Stimulated activated CD8-positive, alpha-beta memory T cell treated with anti-CD3 and anti-CD28 coated beads, Interleukin-15, amount 100 ng/mL, for 4 hours (primary cell): ENCODE data around the gene IREB2.
"Not testable (repeated sequence)": the region's sequence is repeated elsewhere in the genome, so short reads cannot be mapped to it uniquely, and the experiment has no call there.

ENCODE experiments used
- DNase-seq, 2 donors: peaks; one replicate each; pipeline ENCODE4 v3.0.0-alpha.2; 2020; ENCODE audit warnings: low read depth in 2 of 2

IREB2 gene

GRCh38 chr15:78437762-78438618 lies at the start of gene IREB2:
IREB2 (plus strand) TSS chr15:78438216; CDS start chr15:78438338, 122 bp downstream.
- DNase-seq, result peak; percentile 93 to 95

- no peak for DNase-seq
Observed at GRCh38 chr15:78388865-78389264, 49.2 kb upstream of the IREB2 start.

GRCh38 chr15:78389322-78389721 lies 48.7 kb upstream of the IREB2 start:
- DNase-seq, result no peak

GRCh38 chr15:78389738-78390137 lies 48.3 kb upstream of the IREB2 start:
- no peak for DNase-seq

GRCh38 chr15:78390242-78390641 lies 47.8 kb upstream of the IREB2 start:
- no peak for DNase-seq

GRCh38 chr15:78390826-78391225 lies 47.2 kb upstream of the IREB2 start:
- no peak for DNase-seq

- DNase-seq, result no peak
Observed at GRCh38 chr15:78391781-78392180, 46.2 kb upstream of the IREB2 start.

- no peak for DNase-seq
Observed at GRCh38 chr15:78392430-78392829, 45.6 kb upstream of the IREB2 start.

- no peak for DNase-seq
Observed at GRCh38 chr15:78393137-78393536, 44.9 kb upstream of the IREB2 start.

GRCh38 chr15:78394026-78394425 lies 44.0 kb upstream of the IREB2 start:
- no peak for DNase-seq

GRCh38 chr15:78394981-78395616 lies 42.9 kb upstream of the IREB2 start:
- DNase-seq, result no peak

GRCh38 chr15:78396186-78396814 lies 41.7 kb upstream of the IREB2 start:
- no peak for DNase-seq

GRCh38 chr15:78396976-78397375 lies 41.0 kb upstream of the IREB2 start:
- no peak for DNase-seq

GRCh38 chr15:78397382-78397781 lies 40.6 kb upstream of the IREB2 start:
- DNase-seq, result no peak

GRCh38 chr15:78398076-78398825 lies 39.8 kb upstream of the IREB2 start:
- no peak for DNase-seq

GRCh38 chr15:78399091-78399490 lies 38.9 kb upstream of the IREB2 start:
- no peak for DNase-seq

- DNase-seq, result no peak
Observed at GRCh38 chr15:78402061-78402610, 35.9 kb upstream of the IREB2 start.

GRCh38 chr15:78404125-78404524 lies 33.9 kb upstream of the IREB2 start:
- no peak for DNase-seq

GRCh38 chr15:78404796-78405195 lies 33.2 kb upstream of the IREB2 start:
- not testable (repeated sequence) for DNase-seq

GRCh38 chr15:78405336-78405924 lies 32.6 kb upstream of the IREB2 start:
- no peak for DNase-seq

- DNase-seq, result no peak
Observed at GRCh38 chr15:78406016-78406585, 31.9 kb upstream of the IREB2 start.
